GM19395 (cell line): ENCODE data around the gene ESR1.

Experiments
- ATAC-seq: cut with Tn5 transposase; IDR thresholded peaks from one replicate; pipeline ENCODE4 v1.9.1; 2021; ENCODE audit warnings: mild to moderate bottlenecking, moderate library complexity; ENCODE audit not compliant: unreplicated experiment

ESR1 gene

DNA sequence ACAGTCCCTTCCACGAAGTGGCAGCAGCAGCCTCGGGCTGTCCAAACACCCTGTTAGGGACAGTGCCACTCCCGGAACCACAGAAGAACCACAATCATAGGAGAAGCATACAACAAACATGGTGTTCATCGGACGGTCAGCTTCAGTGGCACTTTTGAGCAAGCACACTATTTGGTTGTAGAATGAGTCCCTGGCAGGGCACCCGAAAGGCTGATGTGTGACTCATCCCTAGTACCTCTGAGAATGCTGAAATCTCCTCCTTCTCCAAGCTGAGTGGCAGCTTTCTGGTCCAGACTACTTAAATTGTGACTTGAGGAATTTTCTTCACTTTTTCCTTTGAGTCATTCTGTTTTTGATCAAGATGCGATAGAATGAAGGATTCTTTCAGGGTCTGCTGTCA, 282.5 kb downstream of the ESR1 start:
- no peak for ATAC-seq

GRCh38 chr6:152091201-152091600, 283.7 kb downstream of the ESR1 start:
- ATAC-seq: no peak

GRCh38 chr6:152091851-152092341, 284.4 kb downstream of the ESR1 start:
- ATAC-seq: no peak

GRCh38 chr6:152093711-152094110, 286.2 kb downstream of the ESR1 start:
- no peak for ATAC-seq

DNA sequence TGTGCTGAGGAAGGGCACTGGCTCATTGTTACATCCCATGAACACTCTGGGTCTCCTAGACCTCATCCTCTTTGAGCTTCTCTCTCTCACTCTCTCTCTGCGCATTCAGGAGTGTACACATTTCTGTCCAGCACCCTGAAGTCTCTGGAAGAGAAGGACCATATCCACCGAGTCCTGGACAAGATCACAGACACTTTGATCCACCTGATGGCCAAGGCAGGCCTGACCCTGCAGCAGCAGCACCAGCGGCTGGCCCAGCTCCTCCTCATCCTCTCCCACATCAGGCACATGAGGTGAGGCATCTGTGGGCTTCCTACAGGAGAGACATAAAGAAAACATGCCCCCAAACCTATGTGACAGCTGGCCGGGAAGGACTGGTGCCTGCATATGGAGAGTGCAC, 286.8 kb downstream of the ESR1 start:
- ATAC-seq: no peak

DNA sequence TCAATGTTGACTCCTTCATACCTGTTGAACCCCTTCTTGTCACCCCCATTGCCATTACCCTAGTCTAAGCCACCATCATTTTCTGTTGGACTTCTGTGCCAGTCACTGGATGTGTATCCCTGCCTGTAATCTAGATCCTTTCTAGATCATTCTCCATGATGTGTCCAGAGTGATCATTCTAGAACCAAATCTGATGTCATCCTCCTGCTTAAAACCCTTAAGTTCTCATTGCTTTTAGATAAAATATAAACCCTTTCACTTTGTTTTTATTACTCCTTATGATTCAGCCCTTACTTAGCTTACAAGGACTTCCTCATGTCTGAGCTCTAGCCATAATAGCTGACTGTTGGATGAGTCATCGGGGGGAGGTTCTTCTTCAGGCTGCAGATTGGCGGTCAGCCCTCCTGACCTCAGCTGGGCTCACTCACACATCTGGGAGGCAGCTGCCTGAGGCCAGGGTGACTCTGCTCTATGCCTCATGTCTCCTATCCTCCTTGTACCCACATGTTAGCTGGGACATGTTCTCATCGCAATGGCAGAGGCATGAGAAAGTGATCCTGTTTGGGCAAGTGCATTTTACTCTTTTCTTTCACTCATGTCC, 287.6 kb downstream of the ESR1 start:
- no peak for ATAC-seq

- ATAC-seq: no peak
Observed at GRCh38 chr6:152096863-152097496, 289.5 kb downstream of the ESR1 start.

- ATAC-seq: no peak
Observed at GRCh38 chr6:152098683-152099082, 291.2 kb downstream of the ESR1 start.

- no peak for ATAC-seq
Observed at GRCh38 chr6:152099446-152100182, 292.1 kb downstream of the ESR1 start.

DNA sequence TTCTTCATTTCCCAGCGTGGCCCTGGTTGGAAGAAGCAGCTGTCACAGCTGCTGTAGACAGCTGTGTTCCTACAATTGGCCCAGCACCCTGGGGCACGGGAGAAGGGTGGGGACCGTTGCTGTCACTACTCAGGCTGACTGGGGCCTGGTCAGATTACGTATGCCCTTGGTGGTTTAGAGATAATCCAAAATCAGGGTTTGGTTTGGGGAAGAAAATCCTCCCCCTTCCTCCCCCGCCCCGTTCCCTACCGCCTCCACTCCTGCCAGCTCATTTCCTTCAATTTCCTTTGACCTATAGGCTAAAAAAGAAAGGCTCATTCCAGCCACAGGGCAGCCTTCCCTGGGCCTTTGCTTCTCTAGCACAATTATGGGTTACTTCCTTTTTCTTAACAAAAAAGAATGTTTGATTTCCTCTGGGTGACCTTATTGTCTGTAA, 292.7 kb downstream of the ESR1 start:
- no peak for ATAC-seq

DNA sequence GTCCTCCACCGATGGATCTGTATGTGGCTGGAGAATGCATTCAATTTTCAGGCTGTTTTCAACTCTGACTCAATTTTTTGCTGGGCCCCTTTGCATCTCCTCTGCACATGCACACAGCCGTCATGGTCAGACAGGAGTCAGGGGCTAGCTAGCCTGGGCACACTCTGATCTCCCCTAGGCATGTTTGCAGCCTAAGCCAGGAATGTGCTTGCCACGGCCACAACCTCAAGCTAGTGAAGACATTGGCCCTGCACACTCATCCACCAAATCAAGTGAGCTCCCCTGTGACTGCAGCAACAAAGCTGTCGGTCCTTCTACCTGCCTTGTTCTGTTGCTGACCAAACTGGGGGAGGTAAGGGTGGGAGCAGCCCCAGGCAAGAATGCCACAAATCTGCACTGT, 300.5 kb downstream of the ESR1 start:
- no peak for ATAC-seq

- ATAC-seq: no peak
Observed at GRCh38 chr6:152110886-152111820, 303.7 kb downstream of the ESR1 start.

DNA sequence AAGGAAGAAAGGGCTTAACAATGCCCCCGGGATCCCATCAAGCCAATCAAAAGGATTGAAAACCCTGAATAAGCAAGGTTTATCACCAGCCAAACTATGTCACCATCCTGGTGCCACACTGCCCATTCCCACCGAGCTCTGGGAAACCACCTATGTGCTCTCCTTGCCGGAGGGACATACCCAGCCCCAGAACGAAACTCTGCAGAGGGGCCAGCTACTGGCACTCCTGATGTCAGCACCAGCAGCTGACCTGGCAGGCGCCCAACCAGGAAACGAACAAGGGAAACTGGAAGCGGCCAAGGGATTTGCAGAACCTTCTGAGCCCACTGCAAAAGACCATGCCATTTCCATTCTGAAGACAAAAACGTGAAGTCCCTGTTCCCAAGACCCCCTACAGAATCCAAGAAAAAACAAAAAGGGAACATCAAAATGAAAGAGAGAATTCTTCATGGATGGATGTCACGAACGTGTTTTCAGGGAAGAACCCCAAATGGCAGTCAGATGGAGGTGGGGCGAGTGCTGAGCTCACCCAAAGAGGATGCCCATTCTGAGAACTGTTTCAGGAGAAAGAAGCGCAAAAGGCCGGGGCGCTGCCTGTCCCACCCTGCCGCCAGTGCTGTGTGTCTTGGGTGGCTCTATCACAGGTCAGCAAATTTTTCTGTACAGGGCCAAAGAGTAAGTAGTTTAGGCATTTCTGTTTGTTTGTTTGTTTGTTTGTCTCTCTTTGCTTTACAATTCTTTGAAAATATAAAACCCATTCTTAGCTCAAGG, 305.2 kb downstream of the ESR1 start:
- no peak for ATAC-seq

DNA sequence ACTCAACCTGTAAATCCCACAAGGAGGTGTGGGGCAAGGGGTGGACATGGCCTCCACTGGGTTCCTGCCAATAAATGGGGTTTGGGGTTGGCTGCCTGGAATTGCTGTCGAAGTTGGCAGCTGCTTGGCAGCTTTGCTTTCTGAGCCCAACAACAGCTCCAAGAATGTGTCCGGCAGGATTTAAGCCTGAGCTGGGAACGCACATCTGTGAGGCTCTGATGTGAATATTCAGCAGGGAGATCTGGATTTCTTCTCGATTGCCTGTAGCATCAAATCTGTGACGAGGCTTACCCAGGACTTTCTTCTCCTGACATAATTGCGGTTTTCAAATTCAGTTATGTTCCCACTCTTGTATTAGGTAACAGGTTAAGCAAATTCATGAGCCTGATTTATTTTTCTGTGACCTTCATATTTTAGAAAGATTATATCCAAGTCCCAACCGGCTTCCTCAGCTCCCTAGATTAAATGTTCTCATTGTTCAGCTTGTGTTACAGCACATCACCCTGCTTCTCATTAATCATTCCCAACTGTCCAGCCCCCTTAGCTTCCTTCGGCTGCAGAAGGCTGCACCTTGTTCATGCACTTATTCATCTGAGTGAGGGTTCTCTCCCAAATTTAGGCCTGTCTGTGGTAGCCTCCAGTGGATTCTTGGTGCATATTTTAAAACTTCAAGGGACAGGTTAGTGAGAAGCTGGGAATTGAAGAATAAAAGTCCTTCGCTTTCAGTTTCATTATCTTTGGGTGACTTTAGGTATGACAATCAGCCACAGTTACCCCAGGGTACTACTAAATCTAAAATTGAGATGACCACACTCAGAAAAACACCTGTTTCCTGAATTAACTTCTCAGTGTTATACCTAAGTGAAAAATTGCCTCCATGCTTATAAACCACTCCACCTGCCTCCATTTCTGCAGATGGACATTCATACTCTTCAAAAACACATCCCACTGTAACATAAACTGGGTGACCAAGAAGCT, 310.0 kb downstream of the ESR1 start:
- peak; percentile 83 for ATAC-seq

- ATAC-seq: no peak
Observed at GRCh38 chr6:152118224-152118623, 310.7 kb downstream of the ESR1 start.

GRCh38 chr6:152118678-152119077, 311.2 kb downstream of the ESR1 start:
- ATAC-seq: no peak

DNA sequence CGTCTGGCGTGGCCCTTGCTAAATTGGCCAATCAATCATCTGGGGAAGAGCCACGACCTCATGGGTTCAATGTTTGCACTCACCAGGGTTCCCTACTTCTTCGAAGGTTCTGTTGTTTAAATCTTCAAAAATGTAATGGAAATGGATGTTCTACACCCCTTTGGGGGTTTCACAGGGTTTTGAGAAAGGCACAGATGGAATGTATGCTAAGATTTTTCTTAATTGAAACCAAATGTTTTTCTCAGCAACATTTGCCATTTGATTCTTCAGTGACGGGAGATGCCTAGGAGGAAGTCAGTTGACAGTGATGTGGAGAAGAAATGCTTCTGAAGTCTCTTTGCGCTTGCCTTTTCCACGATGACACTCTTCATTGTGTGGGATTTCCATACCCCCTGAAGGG, 312.3 kb downstream of the ESR1 start:
- no peak for ATAC-seq

GRCh38 chr6:152121910-152122309, 314.4 kb downstream of the ESR1 start:
- ATAC-seq: no peak

DNA sequence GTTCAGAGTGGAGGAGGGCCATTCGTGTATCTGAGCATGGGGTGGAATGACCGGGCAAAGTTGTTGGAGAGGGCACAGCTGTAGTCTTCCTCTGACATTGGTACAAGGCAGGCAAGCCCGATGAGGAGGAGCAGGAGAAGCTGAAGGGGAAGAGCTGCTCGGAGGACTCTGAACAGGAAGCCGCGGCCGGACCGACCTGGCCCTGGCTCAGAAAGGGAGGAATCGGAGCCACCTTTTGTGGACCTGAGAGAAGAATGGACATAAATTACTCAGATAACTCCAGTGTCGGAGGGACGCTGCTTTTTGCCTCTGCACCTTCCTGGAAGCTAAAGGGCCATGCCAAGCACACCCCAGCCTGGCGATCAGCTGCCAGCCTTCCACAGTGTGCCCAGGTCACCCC, 315.0 kb downstream of the ESR1 start:
- no peak for ATAC-seq
